ENCODE data around the gene LSM14A.

The LSM14A gene

DNA sequence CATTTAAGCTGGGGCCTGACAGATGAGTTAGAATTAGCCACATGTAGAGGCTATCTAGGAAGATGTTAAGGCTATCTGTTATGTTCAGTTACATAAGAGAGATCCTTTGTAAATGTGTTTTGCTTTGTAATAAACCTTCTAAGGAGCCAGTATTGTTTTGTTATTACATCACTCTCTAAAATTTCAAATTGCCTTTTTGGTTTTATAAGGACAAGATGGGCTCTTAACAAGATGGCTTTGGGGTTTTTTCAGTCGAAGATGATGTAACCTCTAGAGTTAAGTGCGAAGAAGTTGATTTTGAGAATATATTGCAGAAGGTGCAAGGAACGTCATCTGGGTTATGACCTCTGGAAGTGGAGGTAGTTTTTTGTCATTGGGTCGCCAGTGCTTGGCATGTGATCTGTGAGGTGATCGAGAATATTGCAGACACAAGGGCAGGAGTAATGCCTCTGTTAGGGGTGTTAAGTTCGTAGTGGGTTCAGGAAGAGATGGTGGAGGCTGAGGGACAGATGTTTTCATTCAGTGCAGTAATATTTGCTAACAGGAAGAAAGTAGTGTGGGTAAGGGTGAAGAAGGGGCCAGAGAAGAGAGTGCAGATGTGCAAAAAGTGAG, 12.7 kb downstream of the LSM14A start:
- DNase-seq (ENCODE audit: low read depth), result no peak
- in situ Hi-C loops (cut with HindIII; ENCODE audit: low sequenced_read_pairs), result no loop called here
- TF ChIP-seq CTCF (IDR thresholded peaks at IDR 0.05; ENCODE audit: low read depth, low read length, missing control alignments), result no peak
- no peak overlapping the region for H3K4me3 ChIP-seq (ENCODE audit: low read depth, low read length)

GRCh38 chr19:34186205-34186604, 13.9 kb downstream of the LSM14A start:
- no peak for DNase-seq (ENCODE audit: low read depth)
- no peak for TF ChIP-seq CTCF (IDR thresholded peaks at IDR 0.05; ENCODE audit: low read depth, low read length, missing control alignments)
- in situ Hi-C loops (cut with HindIII; ENCODE audit: low sequenced_read_pairs), result no loop called here
- no peak overlapping the region for H3K4me3 ChIP-seq (ENCODE audit: low read depth, low read length)

DNA sequence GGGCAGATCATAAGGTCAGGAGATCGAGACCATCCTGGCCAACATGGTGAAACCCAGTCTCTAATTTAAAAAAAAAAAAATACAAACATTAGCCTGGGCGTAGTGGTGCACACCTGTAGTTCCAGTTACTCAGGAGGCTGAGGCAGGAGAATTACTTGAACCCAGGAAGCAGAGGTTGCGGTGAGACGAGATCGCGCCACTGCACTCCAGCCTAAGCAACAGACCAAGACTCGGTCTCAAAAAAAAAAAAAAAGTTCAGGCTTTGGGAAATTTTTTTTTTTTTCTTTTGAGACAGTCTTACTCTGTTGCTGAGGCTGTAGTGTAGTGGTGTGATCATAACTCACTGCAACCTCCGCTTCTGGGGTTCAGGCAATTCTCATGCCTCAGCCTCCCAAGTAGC, 14.7 kb downstream of the LSM14A start:
- no peak overlapping the region for H3K4me3 ChIP-seq (ENCODE audit: low read depth, low read length)
- no peak for TF ChIP-seq CTCF (IDR thresholded peaks at IDR 0.05; ENCODE audit: low read depth, low read length, missing control alignments)
- DNase-seq (ENCODE audit: low read depth), result no peak
- in situ Hi-C loops (cut with HindIII; ENCODE audit: low sequenced_read_pairs), result no loop called here

GRCh38 chr19:34188408-34188807, 16.1 kb downstream of the LSM14A start:
- H3K4me3 ChIP-seq (ENCODE audit: low read depth, low read length), result no peak overlapping the region
- in situ Hi-C loops (cut with HindIII; ENCODE audit: low sequenced_read_pairs), result no loop called here
- no peak for TF ChIP-seq CTCF (IDR thresholded peaks at IDR 0.05; ENCODE audit: low read depth, low read length, missing control alignments)
- no peak for DNase-seq (ENCODE audit: low read depth)

- in situ Hi-C loops (cut with HindIII; ENCODE audit: low sequenced_read_pairs), result no loop called here
- DNase-seq (ENCODE audit: low read depth), result no peak
- TF ChIP-seq CTCF (IDR thresholded peaks at IDR 0.05; ENCODE audit: low read depth, low read length, missing control alignments), result no peak
These were observed 17.1 kb downstream of the LSM14A start for GRCh38 chr19:34189199-34189916.

GRCh38 chr19:34189917-34190425, 17.7 kb downstream of the LSM14A start:
- in situ Hi-C loops (cut with HindIII; ENCODE audit: low sequenced_read_pairs), result no loop called here

More at GRCh38 chr19:34189199-34189916, 17.1 kb downstream of the LSM14A start:
- no peak overlapping the region for H3K4me3 ChIP-seq (ENCODE audit: low read depth, low read length)

More at GRCh38 chr19:34189917-34190425, 17.7 kb downstream of the LSM14A start:
- DNase-seq (ENCODE audit: low read depth), result no peak
- H3K4me3 ChIP-seq (ENCODE audit: low read depth, low read length), result no peak overlapping the region
- no peak for TF ChIP-seq CTCF (IDR thresholded peaks at IDR 0.05; ENCODE audit: low read depth, low read length, missing control alignments)

Data from astrocyte of the cerebellum (primary cell).